K562 (cell line): ENCODE data around the gene GNAQ. TPM values are rescaled to one million over a fixed set of nuclear protein-coding genes. Genes with fewer than 3 reads are reported as not detected.

Experiments used
- ATAC-seq: fragments of 200-7000 bp; cut with Tn5 transposase; 3 replicates; pipeline ENCODE4 v1.9.1; 2020; ENCODE audit warnings: moderate library complexity
- BruUV-seq: library from RNA; stranded (reverse); fragments of 400-500 nt; replicated peaks from 2 replicates; lab custom pipeline; 2021; lab: Mats Ljungman, UMichigan
- CTCF ChIA-PET: fragments of 300-600 bp; formaldehyde crosslinking; extraction: SDS; loops from one replicate; lab custom pipeline; 2021; ENCODE audit warnings: low intra/inter-chr PET ratio; lab: Yijun Ruan, JAX
- POLR2A ChIA-PET: fragments of 300-600, 350-650 bp; sonication (Branson Sonifier 250); formaldehyde crosslinking; extraction: SDS; loops from one replicate; lab custom pipeline; 2021; ENCODE audit warnings: antibody characterized with exemption, inconsistent platforms; lab: Yijun Ruan, JAX
- DNase-seq, 4 experiments: peaks; one replicate each; pipeline versions ENCODE4 v3.0.0 to v3.0.0-alpha.2; 2011 to 2018; ENCODE audit warnings: low spot score in 3 of 4, mixed read lengths in 3 of 4; ENCODE audit errors: extremely low read depth in 1 of 4
- FAIRE-seq: peaks from 2 replicates; lab custom pipeline; 2011; peaks lifted over from hg19 to GRCh38; lab: Jason Lieb, UNC
- H2AFZ ChIP-seq: 2 replicates; pipeline ENCODE4 v1.6.0; 2011; ENCODE audit warnings: low read depth, low read length, control low read depth, inconsistent platforms
- H3K27ac ChIP-seq: fragments of 200-600 bp; 3 replicates; pipeline ENCODE4 v1.8.0; 2011; ENCODE audit warnings: low read depth, mild to moderate bottlenecking, control low read depth, inconsistent platforms, low read length, moderate library complexity, mixed read lengths; ENCODE audit errors: extremely low read depth
- H3K27me3 ChIP-seq, 2 experiments: fragments of 300-600 bp in 1 of 2; 2 replicates in 1 of 2; 3 replicates in 1 of 2; pipeline versions ENCODE4 v1.6.0 to v1.8.0; 2011; ENCODE audit warnings: inconsistent platforms in 2 of 2, low read length in 2 of 2, mild to moderate bottlenecking in 1 of 2, mixed read lengths in 1 of 2, moderate library complexity in 1 of 2; ENCODE audit not compliant: control insufficient read depth in 2 of 2, insufficient read depth in 2 of 2
- H3K36me3 ChIP-seq: fragments of 300-600 bp; 3 replicates; pipeline ENCODE4 v1.8.0; 2011; ENCODE audit warnings: mild to moderate bottlenecking, low read length, inconsistent platforms; ENCODE audit not compliant: control insufficient read depth, insufficient read depth
- H3K4me1 ChIP-seq, 2 experiments: fragments of 200-600 bp in 1 of 2; replicated peaks in 1 of 2; 2 replicates in 1 of 2; 3 replicates in 1 of 2; pipeline versions ENCODE4 v1.5.1 to v1.8.0; 2011; ENCODE audit warnings: inconsistent platforms in 2 of 2, low read length in 2 of 2, mild to moderate bottlenecking in 1 of 2, mixed read lengths in 1 of 2, moderate library complexity in 1 of 2; ENCODE audit not compliant: control insufficient read depth in 2 of 2, insufficient read depth in 2 of 2
- H3K4me2 ChIP-seq: 2 replicates; pipeline ENCODE4 v1.6.1; 2011; ENCODE audit warnings: low read length, control low read depth, inconsistent platforms, mixed read lengths; ENCODE audit not compliant: insufficient read depth
- H3K4me3 ChIP-seq: fragments of 200-600 bp; sonication (generic), shearing (Covaris generic); 2 replicates; pipeline ENCODE4 v1.5.1; 2016; ENCODE audit warnings: control low read depth, inconsistent platforms
- H3K79me2 ChIP-seq: fragments of 200-600 bp; 3 replicates; pipeline ENCODE4 v1.8.0; 2011; ENCODE audit warnings: low read length, inconsistent platforms; ENCODE audit not compliant: control insufficient read depth, insufficient read depth
- H3K9ac ChIP-seq, 2 experiments: 2 replicates each; pipeline versions ENCODE4 v1.6.0 to v1.6.1; 2011; ENCODE audit warnings: low read depth in 2 of 2, low read length in 2 of 2, control low read depth in 1 of 2, inconsistent platforms in 1 of 2, mild to moderate bottlenecking in 1 of 2, mixed read lengths in 1 of 2; ENCODE audit not compliant: insufficient read depth in 1 of 2
- H3K9me1 ChIP-seq: one replicate; pipeline ENCODE4 v1.6.0; 2011; ENCODE audit warnings: inconsistent platforms, mild to moderate bottlenecking, low read length, moderate library complexity; ENCODE audit not compliant: control insufficient read depth, insufficient read depth
- H3K9me3 ChIP-seq: replicated peaks from 2 replicates; pipeline ENCODE4 v1.5.1; 2011; ENCODE audit warnings: low read depth, low read length, inconsistent platforms; ENCODE audit not compliant: control insufficient read depth, insufficient read depth
- H4K20me1 ChIP-seq: replicated peaks from 2 replicates; pipeline ENCODE4 v1.6.1; 2011; ENCODE audit warnings: low read length, inconsistent platforms, mixed read lengths; ENCODE audit not compliant: control insufficient read depth, insufficient read depth
- CREBBP ChIP-seq: IDR thresholded peaks from one replicate; pipeline ENCODE4 v1.6.1; 2012; ENCODE audit warnings: low read depth, mild to moderate bottlenecking, control low read depth, inconsistent platforms, low read length
- E2F1 ChIP-seq: sonication (generic); formaldehyde crosslinking; IDR thresholded peaks from 2 replicates; pipeline ENCODE4 v1.8.1; 2023; ENCODE audit warnings: mild to moderate bottlenecking, missing genetic modification reagents, moderate library complexity
- E2F3 ChIP-seq: fragments of 250-450 bp; sonication (Bioruptor Pico); IDR thresholded peaks from 2 replicates; pipeline ENCODE4 v1.4.0; 2020; ENCODE audit warnings: mild to moderate bottlenecking
- ELF4 ChIP-seq: fragments of 450-650 bp; formaldehyde crosslinking; IDR thresholded peaks from 2 replicates; pipeline ENCODE4 v1.4.0; 2022; ENCODE audit warnings: missing genetic modification characterization
- ETV1 ChIP-seq: fragments of 450-650 bp; conservative IDR thresholded peaks from 2 replicates; pipeline ENCODE4 v1.6.1; 2016; ENCODE audit warnings: missing genetic modification characterization, control low read depth, low read depth, missing compliant biosample characterization
- HNRNPH1 ChIP-seq: fragments of 200-400 bp; formaldehyde crosslinking; optimal IDR thresholded peaks from 2 replicates; pipeline ENCODE3; 2017; ENCODE audit warnings: low read depth, mild to moderate bottlenecking, low read length, moderate library complexity
- MLLT1 ChIP-seq, 2 experiments: fragments of 450-650 bp; IDR thresholded peaks; 2 replicates each; pipeline ENCODE4 v1.6.1; 2016
- MTF1 ChIP-seq: fragments of 250-450 bp; sonication (Bioruptor Pico); IDR thresholded peaks from 2 replicates; pipeline ENCODE4 v1.9.0; 2021; ENCODE audit warnings: moderate library complexity, mild to moderate bottlenecking, inconsistent platforms, borderline replicate concordance
- NFYB ChIP-seq: IDR thresholded peaks from 2 replicates; pipeline ENCODE4 v1.6.1; 2011; ENCODE audit warnings: mild to moderate bottlenecking, moderate library complexity; ENCODE audit not compliant: insufficient read length; ENCODE audit errors: extremely low read depth
- POLR3G ChIP-seq: IDR thresholded peaks from 2 replicates; pipeline ENCODE4 v1.6.1; 2011; ENCODE audit not compliant: insufficient read length, insufficient replicate concordance; ENCODE audit errors: extremely low read depth
- RCOR1 ChIP-seq, 2 experiments: IDR thresholded peaks; 2 replicates each; pipeline ENCODE4 v1.6.1; 2012; ENCODE audit warnings: low read depth in 2 of 2, low read length in 2 of 2, borderline replicate concordance in 1 of 2, improper control_type of control experiment in 1 of 2
- RNF2 ChIP-seq: sonication (generic); IDR thresholded peaks from 2 replicates; pipeline ENCODE4 v1.6.1; 2016
- SETDB1 ChIP-seq: IDR thresholded peaks from one replicate; pipeline ENCODE4 v1.6.1; 2012; ENCODE audit warnings: low read length, control low read depth, inconsistent platforms
- ZNF263 ChIP-seq: sonication (generic); formaldehyde crosslinking; IDR thresholded peaks from 2 replicates; pipeline ENCODE4 v1.8.0; 2022; ENCODE audit warnings: mild to moderate bottlenecking, missing genetic modification reagents, borderline replicate concordance
- WGBS: fragments of 100-300 bp; shearing (Covaris generic); methylation state at CpG from one replicate; pipeline ENCODE4 v1.1.6; 2016; ENCODE audit warnings: low coverage, mixed read lengths; ENCODE audit not compliant: insufficient coverage; ENCODE audit errors: missing lambda C conversion rate; 5-methylcytosine and 5-hydroxymethylcytosine counted together
- in situ Hi-C: fragments of 300-500 bp; cut with MboI; formaldehyde crosslinking; loops from 4 replicates; pipeline ENCODE4 v1.15.0; 2018; ENCODE audit warnings: inconsistent platforms, mixed read lengths
- intact Hi-C: fragments of 100-400 bp; cut with micrococcal nuclease; formaldehyde crosslinking; loops from 2 replicates; pipeline ENCODE4 v1.14.2; 2022
- polyA plus RNA-seq, 8 experiments: library from polyadenylated mRNA; depleted of rRNA in 4 of 8; stranded (reverse) in 5 of 8; unstranded in 3 of 8; fragments of >200 nt; fragmentation: Nextera tagmentation in 2 of 8; fragmentation: Illumina TruSeq in 1 of 8; extraction: Ambion mirVana in 2 of 8; extraction: Trizol in 1 of 8; gene quantifications; 2 replicates each; pipeline versions ENCODE4 v1.2.1 to v1.2.3, GENCODE V29; 2011 to 2014; ENCODE audit warnings: inconsistent platforms in 1 of 8, missing spikeins in 1 of 8
- total RNA-seq, 7 experiments: library from RNA; depleted of rRNA in 6 of 7; stranded (reverse); fragments of >200 nt in 6 of 7; fragmentation: Illumina TruSeq in 2 of 7; extraction: Trizol in 2 of 7; gene quantifications; 2 replicates each; pipeline versions ENCODE4 v1.2.1 to v1.2.3, GENCODE V29; 2011 to 2021; ENCODE audit warnings: low replicate concordance in 1 of 7

The GNAQ gene
- total and polyA plus RNA-seq, 9 of the 15 experiments (the other 6 are each of a cell fraction or from before 2014, with no cell fraction given), result 4.8 to 27.9 (median 17.5) TPM

GRCh38 chr9:77929942-77930341, 101.7 kb downstream of the GNAQ start:
- intact Hi-C loops, result no loop called here
- Histone ChIP-seq H2AFZ (no peak overlapping the region), H3K27ac (no peak overlapping the region)
- CTCF ChIA-PET, result no interaction called here
- TF ChIP-seq ELF4 (no peak), RCOR1 (IDR thresholded peaks at IDR 0.05; ENCODE audit: borderline replicate concordance in 1 of 2, low read depth in 2 of 2, low read length in 2 of 2) (0 out of 4 replicates have a peak, but pooled peaks of 1 of the 2 experiments have one; percentile 42)
- TF ChIP-seq, all 486 proteins: peak for 1
- POLR2A ChIA-PET, result no interaction called here
- ATAC-seq (no peak), DNase-seq (no peak), FAIRE-seq (no peak)
- no peaks in the 10 kb centered on the region for H3K27me3 ChIP-seq
- H3K9ac ChIP-seq, result no peak overlapping the region
- in situ Hi-C loops, result no loop called here
- no peaks in the 10 kb centered on the region for H3K9me1 ChIP-seq
- peaks cover 91% of the 10 kb centered on the region for H3K79me2 ChIP-seq
- BruUV-seq, result no TSS peak
- peaks cover 11 to 35% of the 10 kb centered on the region in 2 experiments; a peak in 4 of 5 replicates for H3K4me1 ChIP-seq
- no peaks in the 10 kb centered on the region for H3K9me3 ChIP-seq
- H4K20me1 ChIP-seq, result no peaks in the 10 kb centered on the region
- no peak overlapping the region for H3K4me3 ChIP-seq
- no peak overlapping the region for H3K4me2 ChIP-seq
- peaks cover 2% of the 10 kb centered on the region; the same call in 1 of the 3 replicates for H3K36me3 ChIP-seq

GRCh38 chr9:77927265-77927664, 104.3 kb downstream of the GNAQ start:
- no peak overlapping the region for H3K4me3 ChIP-seq
- BruUV-seq, result no TSS peak
- TF ChIP-seq ZNF263 (CRISPR knock-in tag) (no peak), RNF2 (no peak), CREBBP (no peak), MLLT1 (IDR thresholded peaks at IDR 0.05) (no peak), MTF1 (CRISPR knock-in tag) (no peak), E2F3 (no peak), E2F1 (CRISPR knock-in tag) (no peak), NFYB (no peak), POLR3G (no peak), SETDB1 (no peak), ETV1 (tag) (no peak), HNRNPH1 (no peak)

More at GRCh38 chr9:77927265-77927664, 104.3 kb downstream of the GNAQ start:
- Histone ChIP-seq H2AFZ (no peak overlapping the region), H3K9me3 (no peaks in the 10 kb centered on the region), H3K27me3 (no peaks in the 10 kb centered on the region), H3K4me2 (no peak overlapping the region), H3K9me1 (no peaks in the 10 kb centered on the region), H4K20me1 (no peaks in the 10 kb centered on the region), H3K4me1 (peaks cover 4 to 37% of the 10 kb centered on the region in 2 experiments; a peak in 4 of 5 replicates), H3K9ac (0 out of 4 replicates have a peak overlapping the region, but pooled peaks of 1 of the 2 experiments have one; percentile 24), H3K36me3 (peaks cover 2% of the 10 kb centered on the region; the same call in 1 of the 3 replicates), H3K27ac (peak overlapping the region; percentile 70; the same call in 1 of the 3 replicates), H3K79me2 (peaks cover 91% of the 10 kb centered on the region)
- POLR2A ChIA-PET, result no interaction called here
- in situ Hi-C loops (no loop called here), intact Hi-C loops (no loop called here)
- WGBS, result 50% methylated on average over 2 of the region's 2 CpGs
- DNase-seq, result no peak
- ATAC-seq, result no peak
- CTCF ChIA-PET, result no interaction called here
- no peak for FAIRE-seq
